ENCODE data around the gene CENPC.
"Not testable (repeated sequence)": the region's sequence is repeated elsewhere in the genome, so short reads cannot be mapped to it uniquely, and the experiment has no call there.

Gene CENPC

DNA sequence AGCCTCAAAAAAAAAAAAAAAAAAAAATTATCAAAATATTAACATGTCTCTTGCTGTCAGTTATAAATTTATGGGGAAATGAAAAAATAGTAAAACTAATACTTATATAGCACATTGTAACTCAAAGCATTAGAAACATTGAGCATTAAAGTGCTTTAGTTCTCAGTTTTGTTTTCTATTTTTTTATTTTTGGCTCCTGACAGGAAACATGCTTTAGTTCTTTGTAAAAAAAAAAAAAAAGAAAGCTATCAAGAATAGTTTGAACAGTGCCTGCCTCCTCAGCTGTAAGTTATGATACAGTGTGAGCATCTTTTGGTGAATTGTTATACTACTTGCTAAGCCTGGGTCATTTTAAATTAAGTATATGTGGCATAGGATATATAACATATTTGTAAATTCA, 5.1 kb upstream of the CENPC start:
- DNase-seq (ENCODE audit: low read depth): no peak

DNA sequence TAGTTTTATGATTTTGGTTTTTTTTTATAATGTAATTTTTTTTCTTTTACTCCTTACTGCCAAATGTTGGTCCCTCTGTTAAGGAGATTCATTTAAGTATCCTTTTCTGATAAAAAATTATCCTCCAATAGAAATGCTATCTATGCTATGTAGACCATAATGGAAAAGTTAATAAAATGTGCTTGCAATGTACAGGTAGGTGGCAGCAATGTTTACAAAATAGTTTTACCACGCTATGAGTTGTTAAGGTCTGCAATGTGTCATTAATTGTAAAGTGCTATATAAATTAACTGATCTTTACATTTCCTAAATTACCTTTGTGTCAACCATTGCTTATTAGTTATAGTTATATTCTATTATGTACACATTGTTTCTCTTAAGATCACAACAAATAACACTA, 3.8 kb upstream of the CENPC start:
- DNase-seq (ENCODE audit: low read depth): no peak

DNA sequence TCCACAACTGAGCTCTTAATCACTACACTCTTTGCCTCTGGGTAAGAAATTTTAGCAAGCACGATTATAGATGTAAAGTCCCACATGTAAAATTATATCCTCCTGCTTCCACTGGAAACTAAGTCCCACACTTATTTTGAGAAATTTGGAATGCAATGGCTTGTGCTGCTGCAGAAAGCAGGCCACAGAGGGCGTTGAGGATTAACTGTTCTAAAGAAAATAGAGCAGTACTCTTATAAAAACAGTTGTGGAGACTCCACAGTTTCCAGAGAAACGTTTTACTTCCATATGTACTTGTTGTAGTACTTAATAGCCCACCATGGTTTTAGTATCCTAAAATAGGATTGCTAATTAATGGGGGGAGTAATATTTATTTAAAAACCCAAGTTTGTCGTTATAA, 1.7 kb upstream of the CENPC start:
- DNase-seq (ENCODE audit: low read depth): no peak

DNA sequence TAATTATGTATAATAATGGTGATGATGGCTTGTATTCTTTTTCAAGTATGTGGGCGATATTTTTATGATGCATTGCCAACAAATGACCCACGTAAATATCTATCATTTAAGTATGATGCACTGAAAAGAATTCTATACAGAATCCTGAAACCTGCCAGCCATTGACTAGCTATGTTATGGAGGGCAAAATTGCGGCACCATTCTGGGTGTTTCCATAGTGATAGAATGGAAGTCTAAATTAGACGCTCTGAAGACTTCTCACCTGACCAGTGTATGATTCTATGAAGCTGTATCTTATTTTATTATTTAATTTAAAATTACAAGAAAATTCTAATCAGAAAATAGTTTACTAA, 677 bp upstream of the CENPC start:
- DNase-seq (ENCODE audit: low read depth): no peak

DNA sequence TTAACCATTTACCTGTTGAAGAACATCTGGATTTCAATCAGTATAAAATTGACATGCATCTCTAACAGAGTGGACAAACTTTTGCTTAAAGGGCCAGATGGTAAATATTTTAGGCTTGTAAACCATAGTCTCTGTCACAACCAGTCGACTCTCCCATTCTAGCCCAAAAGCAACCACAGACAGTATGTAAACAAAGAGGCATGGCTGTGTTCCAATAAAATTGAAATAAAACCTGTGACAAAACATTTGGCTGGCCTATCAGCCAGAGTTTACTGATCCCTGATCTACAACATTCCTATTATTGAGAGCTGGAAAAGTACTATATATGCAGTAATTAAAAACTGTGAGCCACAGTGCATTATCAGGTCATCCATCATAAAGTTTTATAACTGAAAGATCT, 3.2 kb downstream of the CENPC start:
- DNase-seq (ENCODE audit: low read depth): no peak

DNA sequence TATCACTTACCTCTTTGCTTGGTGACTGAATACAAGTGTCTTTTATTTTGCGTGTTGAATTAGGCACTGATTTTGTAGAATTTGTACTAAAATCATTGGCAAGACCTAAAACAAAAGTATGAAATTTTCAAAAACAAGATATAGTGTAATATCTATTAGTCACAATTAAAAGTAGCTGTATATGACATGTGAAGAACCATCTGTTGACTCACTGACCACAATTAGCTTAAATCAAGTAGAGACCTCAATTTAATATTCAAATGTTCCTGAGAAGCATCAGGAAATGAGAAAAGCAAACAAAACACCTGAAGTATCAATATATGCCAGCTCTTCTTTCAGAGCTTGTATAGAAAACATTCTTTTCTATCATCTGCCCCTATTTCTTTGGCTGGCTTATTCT, 5.5 kb downstream of the CENPC start:
- no peak for DNase-seq (ENCODE audit: low read depth)

DNA sequence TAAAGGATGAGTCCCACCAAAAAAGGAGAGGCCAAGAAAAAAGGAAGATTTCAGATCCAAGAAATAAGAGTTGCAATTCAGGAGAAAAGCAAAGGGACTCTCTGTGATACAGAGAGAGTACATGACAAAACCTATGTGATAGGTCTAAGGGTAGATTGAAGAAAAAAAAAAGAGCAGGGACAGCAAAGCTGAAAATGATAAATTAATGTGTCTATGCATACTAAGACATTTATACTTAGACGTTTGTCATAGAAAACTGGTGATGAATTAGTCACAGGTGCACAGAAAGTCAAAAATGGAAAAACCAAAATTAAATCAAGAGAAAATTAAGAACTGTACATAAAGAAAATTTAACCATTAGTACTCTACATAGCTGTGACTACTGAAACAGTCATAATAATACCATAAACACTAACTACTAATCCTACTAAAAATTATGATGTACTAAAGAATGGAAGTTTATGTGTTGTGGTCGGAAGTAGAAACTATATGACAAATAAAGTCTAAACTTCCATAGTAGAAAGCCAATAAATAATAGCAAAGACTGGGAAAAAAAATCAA, 9.9 kb downstream of the CENPC start:
- DNase-seq (ENCODE audit: low read depth): no peak

DNA sequence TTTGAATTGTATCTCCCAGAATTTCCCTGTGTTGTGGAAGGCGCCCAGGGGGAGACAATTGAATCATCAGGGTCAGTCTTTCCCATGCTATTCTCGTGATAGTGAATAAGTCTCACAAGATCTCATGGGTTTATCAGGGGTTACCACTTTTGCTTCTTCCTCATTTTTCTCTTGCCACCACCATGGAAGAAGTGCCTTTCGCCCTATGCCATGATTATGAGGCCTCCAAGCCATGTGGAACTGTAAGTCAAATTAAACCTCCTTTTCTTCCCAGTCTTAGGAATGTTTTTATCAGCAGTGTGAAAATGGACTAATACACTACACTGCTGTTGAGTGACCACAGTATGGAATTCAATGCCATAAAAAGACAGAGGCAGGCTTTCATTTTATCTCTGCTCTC, 12.2 kb downstream of the CENPC start:
- DNase-seq (ENCODE audit: low read depth): no peak

DNA sequence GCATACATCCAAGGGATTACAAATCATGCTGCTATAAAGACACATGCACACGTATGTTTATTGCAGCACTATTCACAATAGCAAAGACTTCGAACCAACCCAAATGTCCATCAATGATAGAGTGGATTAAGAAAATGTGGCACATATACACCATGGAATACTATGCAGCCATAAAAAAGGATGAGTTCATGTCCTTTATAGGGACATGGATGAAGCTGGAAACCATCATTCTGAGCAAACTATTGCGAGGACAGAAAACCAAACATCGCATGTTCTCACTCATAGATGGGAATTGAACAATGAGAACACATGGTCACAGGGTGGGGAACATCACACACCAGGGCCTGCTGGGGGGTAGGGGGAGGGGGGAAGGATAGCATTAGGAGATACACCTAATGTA, 12.9 kb downstream of the CENPC start:
- not testable (repeated sequence) for DNase-seq (ENCODE audit: low read depth)

DNA sequence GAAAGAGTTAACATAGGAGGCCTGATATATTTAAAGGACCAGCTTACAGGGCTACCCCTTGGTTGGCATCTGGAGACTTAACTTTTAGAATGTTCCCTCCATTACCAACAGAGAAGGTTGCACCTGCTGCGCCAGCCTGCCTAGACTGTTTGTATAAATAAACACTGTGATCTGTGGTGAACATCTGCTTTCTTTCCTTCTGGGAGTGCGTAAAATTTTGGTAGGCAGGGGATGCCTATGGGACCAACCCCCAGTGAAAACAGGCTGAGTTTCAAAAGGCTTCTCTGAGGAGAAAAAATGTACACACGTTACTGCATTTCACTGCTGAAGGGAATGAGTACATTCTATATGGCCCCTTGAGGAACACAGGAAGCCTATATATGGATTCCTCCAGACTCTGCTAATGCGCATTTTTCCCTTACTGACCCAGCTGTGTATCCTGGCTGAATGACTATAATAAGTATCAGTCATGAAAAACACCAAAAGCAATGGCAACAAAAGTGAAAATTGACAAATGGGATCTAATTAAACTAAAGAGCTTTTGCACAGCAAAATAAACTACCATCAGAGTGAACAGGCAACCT, 13.8 kb downstream of the CENPC start:
- DNase-seq (ENCODE audit: low read depth): no peak

DNA sequence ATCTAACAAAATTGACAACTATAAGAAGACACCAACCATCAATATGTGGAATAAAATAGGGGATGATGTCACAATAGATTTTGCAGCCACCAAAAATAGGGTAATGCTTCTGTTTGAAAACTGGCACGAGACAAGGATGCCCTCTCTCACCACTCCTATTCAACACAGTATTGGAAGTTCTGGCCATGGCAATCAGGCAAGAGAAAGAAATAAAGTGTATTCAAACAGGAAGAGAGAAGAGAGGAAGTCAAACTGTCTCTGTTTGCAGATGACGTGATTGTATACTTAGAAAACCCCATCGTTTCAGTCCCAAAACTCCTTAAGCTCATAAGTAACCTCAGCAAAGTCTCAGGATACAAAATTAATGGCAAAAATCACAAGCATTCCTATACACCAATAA, 21.2 kb downstream of the CENPC start:
- not testable (repeated sequence) for DNase-seq (ENCODE audit: low read depth)

DNA sequence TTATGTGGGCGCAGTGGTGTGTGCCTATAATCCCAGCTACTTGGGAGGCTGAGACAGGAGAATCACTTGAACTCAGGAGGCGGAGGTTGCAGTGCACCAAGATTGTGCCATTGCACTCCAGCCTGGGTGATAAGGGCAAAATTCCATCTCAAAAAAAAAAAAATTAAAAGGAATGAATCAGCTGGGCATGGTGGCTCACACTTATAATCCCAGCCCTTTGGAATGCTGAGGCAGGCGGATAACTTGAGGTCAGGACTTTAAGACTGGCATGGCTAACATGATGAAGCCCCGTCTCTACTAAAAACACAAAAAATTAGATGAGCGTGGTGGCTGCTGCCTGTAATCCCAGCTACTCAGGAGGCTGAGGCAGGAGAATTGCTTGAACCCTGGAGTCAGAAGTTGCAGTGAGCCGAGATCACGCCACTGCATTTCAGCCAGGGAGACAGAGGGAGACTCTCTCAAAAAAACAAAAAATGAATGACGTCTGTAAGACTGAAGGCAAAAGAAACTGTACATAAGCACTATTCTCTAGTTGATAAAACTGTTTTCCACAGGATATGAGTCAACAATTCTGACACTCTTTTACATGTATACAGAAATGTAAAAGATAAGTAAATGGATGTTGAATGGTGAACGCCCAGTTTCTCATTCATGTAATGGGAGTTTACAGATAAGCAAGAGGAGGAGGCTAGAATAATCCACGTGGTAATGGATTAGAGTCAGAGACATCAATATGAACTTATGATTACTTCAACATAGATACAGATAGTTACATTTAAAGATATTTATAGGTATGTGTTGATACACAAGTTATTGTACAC, 22.2 kb downstream of the CENPC start:
- DNase-seq (ENCODE audit: low read depth): peak; percentile 49

DNA sequence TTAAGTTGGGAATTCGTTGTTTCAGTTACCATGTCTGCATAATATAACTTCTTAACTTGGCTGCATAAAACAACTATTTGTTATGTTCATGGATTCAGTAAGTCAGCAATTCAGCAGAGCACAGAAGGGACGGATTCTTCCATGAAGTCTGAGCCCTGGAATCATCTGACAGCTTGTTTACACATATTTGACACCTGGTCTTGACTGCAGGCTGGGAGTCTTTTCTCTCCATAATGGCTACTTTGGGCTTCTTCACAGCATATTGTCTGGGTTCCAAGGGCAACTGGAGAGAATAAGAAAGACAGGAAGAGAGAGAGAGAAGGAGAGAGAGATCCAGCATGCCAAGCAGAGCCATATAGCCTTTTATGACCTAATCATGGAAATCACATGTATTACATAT, 23.1 kb downstream of the CENPC start:
- DNase-seq (ENCODE audit: low read depth): no peak

DNA sequence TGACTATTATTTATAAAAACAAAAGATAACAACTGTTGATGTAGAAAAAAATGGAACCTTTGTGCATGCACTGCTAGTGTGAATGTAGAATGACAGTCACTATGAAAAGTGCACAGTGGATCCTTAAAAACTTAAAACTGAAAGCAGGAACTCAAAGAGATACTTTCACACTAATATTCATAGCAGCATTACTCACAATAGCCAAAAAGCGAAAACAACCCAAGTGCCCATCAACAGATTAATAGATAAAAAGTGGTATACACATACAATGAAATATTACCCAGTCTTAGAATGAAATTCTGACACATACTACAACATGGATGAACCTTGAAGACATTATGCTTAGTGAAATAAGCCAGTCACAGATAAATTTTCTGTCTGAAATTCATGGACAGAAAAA, 23.8 kb downstream of the CENPC start:
- no peak for DNase-seq (ENCODE audit: low read depth)

DNA sequence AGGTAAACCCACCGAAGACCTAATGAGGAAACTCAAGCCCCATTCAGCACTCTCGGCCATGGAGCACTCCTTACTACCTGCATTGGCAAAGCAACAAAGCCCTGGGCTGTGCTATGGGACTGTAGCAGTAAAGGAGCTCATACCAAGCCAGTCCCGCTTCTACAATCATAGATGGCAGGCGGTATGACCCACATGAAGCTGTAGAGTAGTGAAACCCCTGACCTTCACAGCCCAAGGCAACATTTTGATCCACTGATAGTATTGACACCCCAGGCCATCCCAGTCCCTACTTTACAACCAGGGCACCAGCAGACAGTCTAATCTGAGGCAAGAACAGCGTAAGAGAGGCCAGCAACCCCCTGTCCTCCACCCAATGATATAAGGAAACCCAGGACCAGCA, 25.2 kb downstream of the CENPC start:
- no peak for DNase-seq (ENCODE audit: low read depth)

DNA sequence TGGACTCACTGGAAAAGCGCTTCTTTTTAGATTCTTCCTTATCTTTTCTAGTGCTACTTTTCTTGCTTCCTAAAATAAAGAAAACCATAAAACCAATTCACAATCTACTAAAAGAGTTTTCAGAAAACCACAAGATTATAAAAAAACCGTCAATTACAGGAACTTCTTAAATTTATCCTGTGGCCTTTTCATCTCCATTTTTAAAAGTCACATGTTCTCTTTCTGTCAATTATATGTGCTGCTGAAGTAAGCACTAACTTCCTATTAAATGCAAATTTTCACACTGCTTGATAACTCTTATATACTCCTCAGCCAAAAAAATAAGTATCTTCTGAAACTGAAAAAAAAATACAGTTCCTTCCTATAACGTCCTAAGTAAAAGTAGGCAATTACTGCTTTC, 32.8 kb downstream of the CENPC start:
- DNase-seq (ENCODE audit: low read depth): no peak

DNA sequence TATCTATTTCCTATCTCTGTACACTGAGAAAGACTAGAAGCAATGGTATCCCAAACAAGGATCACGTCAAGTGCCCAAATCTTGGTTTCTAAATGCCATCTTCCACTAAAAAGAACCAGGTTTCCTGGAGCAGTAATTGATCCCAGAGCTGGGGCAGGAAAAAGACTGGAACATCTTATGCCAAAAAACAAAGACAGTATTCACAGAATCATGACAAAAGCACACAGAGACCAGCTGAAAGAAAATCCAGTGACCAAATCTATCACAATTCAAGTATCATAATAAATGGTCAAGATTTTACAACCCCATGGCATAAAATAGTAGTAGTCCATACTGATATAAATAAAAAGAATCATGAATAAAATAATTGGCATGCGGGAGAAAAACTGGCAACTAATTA, 44.9 kb downstream of the CENPC start:
- DNase-seq (ENCODE audit: low read depth): no peak

DNA sequence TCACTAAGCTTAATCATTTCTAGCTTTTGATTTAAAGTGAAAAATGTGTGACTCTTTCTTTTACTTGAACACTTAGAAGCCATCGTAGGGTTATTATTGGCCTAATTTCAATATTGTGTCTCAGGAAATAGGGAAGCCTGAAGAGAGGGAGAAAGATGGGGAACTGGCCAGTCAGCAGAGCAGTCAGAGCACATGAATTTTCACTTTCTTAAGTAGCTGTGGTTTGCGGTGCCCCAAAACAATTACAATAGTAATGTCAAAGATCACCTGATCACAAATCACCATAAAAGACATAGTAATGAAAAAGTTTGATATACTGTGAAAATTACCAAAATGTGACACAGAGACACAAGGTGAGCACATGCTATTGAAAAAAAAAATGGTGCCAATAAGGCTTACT, 45.5 kb downstream of the CENPC start:
- DNase-seq (ENCODE audit: low read depth): no peak

DNA sequence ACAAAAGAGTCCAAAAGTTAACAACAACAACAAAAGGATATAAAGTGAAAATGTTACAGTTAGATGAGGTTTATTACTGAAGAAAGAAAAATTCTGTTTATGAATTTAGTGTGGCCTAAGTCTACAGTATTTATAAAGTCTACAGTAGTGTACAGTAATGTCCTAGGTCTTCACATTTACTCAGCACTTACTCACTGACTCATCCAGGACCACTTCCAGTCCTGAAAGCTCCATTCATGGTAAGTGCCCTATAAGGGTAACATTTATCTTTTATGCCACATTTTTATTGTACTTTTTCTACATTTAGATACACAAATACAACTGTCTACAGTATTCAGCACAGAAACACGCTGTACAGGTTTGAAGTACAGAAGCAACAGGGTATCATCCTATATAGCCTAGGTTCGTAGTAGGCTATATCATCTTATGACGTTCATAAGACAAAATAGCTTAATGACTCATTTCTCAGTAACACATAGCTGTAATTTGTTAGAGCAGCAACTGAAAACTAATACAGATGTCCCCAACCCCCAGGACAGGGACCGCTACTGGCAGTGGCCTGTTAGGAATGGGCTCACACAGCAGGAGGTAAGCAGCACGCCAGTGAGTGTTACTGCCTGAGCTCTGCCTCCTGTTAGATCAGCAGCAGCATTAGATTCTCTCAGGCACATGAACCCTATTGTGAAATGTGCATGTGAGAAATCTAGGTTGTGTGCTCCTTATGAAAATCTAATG, 61.3 kb downstream of the CENPC start:
- DNase-seq (ENCODE audit: low read depth): peak; percentile 41

DNA sequence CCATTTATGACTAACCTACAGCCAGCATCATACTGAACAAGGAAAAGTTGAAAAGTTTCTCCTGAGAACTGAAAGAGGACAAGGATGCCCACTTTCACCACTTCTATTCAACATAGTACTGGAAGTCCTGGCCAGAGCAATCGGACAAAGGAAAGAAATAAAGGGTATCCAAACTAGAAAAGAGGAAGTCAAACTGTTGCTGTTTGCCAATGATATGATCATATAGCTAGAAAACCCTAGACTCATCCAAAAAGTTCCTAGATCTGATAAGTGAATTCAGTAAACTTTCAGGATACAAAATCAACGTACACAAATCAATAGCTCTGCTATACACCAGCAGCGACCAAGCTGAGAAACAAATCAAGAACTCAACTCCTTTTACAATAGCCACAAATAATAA, 64.5 kb downstream of the CENPC start:
- no peak for DNase-seq (ENCODE audit: low read depth)

DNA sequence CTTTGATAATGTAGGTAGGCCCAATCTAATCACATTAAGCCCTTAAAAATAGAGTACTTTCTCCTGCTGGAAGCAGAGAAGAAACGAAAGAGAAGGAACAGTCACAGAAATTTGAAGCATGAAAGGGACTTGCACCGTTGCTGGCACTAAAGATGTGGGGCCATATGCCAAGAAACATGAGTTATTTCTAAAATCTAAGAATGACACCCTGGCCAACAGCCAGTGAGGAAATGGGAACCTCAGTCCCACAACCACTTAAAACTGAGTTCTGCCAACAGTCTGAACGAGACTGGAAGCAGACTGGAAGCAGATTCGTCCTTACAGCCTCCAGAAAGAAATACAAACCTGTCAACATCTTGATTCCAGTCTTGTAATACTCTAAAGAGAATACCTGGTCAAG, 70.1 kb downstream of the CENPC start:
- DNase-seq (ENCODE audit: low read depth): no peak

DNA sequence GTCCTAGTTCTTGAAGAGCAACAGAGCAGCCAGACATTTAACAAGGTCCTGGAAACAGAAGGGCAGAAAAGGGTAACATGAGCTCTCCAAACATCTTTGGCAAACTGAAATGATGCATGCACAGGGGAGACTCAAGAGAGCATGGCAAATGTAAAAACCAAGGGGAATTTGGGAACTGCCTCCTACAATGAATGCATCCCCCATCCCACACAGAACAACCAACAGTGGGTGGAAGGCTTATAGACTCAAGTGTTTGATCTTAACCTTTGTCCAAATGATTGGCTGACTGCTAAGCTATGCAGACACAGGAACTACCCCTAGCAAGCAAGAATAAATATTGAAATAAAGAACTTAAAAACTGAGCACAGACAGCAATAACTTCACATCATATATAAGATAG, 74.4 kb downstream of the CENPC start:
- no peak for DNase-seq (ENCODE audit: low read depth)

DNA sequence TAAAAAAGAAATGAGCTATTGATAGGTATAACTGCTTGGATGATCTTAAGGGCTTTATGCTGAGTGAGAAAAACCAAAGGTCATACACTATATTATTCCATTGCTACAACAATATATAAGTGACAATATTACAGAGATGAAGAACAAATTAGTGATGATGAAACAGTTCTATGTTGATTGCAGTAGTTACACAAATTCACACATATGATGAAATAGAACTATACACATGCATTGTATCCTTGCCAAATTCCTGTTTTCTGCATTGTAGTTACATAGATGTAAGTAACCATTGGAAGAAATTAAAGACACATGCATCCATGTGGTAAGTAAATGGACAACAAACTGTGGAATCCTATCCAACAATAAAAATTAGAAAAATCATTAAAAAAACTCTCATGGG, 76.5 kb downstream of the CENPC start:
- no peak for DNase-seq (ENCODE audit: low read depth)
